Thyroid gland (tissue), 4 donors: ENCODE measurements around the gene FNDC5.

Source experiments
- POLR2A ChIP-seq, 2 donors: fragments of 450-650 bp; IDR thresholded peaks; one replicate each; pipeline ENCODE4 v1.6.1; 2017; ENCODE audit warnings: antibody characterized with exemption in 2 of 2, mild to moderate bottlenecking in 2 of 2, moderate library complexity in 1 of 2
- TF ChIP-seq, protein P1 (sequence below), 6 experiments: fragments of 200-600 bp in 3 of 6; fragments of 450-650 bp in 3 of 6; sonication (generic) in 3 of 6; IDR thresholded peaks; one replicate each; pipeline ENCODE4 v1.5.1; 2016 to 2019; ENCODE audit warnings: antibody characterized with exemption in 6 of 6, mild to moderate bottlenecking in 2 of 6, inconsistent platforms in 1 of 6, moderate library complexity in 1 of 6

DNA sequence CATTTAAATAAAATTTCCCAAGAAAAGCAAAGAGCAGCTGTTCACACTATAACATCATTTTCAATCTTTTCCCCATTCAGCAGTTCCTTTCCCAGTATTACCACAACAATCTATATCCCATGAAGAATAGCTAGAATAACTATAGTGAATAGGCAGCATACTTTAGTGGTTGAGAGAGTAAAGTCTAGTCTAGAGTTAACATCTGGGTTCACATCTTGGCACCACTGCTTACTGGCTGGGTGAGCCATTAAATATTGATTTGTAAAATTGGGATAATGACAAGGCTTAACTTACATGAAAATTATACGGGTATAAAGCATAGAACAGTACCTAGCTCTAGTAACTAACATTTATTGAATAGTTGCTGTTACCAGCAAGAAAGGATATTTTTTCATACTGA lies 38.8 kb downstream of the FNDC5 start:
- TF ChIP-seq, protein P1, sequence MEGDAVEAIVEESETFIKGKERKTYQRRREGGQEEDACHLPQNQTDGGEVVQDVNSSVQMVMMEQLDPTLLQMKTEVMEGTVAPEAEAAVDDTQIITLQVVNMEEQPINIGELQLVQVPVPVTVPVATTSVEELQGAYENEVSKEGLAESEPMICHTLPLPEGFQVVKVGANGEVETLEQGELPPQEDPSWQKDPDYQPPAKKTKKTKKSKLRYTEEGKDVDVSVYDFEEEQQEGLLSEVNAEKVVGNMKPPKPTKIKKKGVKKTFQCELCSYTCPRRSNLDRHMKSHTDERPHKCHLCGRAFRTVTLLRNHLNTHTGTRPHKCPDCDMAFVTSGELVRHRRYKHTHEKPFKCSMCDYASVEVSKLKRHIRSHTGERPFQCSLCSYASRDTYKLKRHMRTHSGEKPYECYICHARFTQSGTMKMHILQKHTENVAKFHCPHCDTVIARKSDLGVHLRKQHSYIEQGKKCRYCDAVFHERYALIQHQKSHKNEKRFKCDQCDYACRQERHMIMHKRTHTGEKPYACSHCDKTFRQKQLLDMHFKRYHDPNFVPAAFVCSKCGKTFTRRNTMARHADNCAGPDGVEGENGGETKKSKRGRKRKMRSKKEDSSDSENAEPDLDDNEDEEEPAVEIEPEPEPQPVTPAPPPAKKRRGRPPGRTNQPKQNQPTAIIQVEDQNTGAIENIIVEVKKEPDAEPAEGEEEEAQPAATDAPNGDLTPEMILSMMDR (IDR thresholded peaks at IDR 0.05): no peak
- no peak for TF ChIP-seq POLR2A (IDR thresholded peaks at IDR 0.05)
